HG03571 (cell line): Measurements from ENCODE around the gene DUSP6.

Source experiments
- ATAC-seq: cut with Tn5 transposase; IDR thresholded peaks from one replicate; pipeline ENCODE4 v1.9.1; 2021; ENCODE audit not compliant: unreplicated experiment

DUSP6 gene

DNA sequence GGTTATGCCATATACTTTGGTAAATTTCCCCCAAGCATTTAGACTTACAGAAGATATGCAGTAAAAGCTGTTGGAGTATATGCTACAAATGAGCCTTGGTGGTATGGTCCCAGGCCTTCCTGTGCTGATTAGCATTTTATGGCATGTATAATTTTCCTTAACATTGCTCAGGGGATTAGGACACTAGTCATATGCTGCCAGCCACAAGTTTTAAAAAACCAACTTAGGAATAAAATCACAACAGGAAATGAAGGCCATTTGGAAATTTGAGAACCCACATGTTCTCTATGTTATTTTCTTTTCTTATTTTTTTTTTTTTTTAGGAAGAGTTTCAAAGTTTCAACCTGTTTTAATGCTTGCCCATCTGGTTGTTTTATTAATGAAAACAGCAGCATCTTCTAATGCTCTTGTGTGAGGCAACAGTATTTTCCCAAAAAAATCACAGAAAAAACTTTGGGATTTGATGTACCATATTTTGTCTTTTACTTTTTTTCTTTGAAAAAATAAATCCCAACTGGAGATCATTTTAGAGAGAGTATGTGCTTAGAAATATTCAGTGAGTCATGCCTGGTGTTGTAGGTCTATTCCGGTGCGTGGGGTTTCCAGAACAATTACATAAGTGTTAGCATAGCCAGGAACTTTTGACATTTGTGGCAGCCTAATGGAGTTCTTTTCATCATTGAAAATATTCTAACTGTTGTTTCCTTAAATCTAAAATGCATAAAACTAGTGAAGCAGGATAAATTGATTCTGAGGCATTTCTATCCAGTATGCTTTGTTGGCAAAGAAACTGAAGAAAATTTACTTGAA, 21.7 kb upstream of the DUSP6 start:
- ATAC-seq: no peak

DNA sequence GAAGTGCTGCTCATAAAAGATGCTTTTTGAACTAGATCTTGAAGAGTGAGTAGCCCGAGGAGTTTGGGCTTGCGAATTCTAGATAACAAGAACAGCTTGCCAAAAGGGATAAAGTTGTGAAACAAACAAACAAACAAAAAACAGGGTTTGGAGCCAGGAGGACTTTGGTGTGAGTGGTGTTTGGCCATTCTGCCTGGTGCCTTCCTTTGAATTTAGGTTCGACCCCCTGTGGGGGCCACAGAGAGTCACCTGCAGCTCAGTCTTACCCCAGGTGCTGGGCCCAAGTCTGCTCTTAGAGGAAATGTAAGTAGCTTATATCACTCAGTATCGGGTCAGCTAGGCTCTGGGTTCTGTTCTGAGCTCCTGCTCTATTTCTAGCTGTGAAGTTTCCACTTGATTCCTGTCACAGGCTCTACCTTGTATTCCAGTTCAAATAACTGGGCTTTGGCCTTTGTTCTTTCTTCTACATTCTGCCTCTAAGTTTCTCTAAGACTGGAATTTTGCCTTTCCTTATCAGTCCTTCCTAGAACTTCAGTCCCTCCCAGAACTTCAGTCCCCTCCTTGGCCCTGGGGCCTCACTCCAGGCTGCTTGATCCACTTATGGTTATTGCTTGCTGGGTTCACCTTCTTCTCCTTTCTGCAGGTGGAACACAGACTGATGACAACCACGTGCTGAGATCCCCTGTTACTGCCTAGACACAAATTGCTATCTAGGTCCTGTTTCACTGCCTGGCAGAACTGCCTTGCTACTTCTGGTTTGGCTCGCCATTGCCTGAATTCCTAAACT, 20.5 kb upstream of the DUSP6 start:
- ATAC-seq: no peak

DNA sequence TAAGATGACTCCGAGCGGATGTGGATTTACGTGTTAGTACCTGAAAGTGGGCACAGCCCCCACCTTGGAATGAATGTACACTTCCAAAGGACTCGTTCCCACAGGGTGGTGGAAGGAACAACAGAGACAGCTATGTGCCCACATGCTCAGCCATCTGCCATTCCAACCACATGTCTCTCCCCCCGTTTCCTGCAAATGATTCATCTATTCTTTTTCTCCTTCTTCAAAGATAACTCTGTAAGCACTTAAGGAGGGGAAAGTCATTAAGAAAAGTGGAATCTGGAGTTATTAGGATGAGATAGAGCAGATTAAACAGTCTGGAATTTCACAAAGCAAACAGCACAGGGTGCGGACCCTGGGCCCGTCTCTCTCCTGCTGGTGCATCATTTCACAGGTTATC, 18.5 kb upstream of the DUSP6 start:
- no peak for ATAC-seq

DNA sequence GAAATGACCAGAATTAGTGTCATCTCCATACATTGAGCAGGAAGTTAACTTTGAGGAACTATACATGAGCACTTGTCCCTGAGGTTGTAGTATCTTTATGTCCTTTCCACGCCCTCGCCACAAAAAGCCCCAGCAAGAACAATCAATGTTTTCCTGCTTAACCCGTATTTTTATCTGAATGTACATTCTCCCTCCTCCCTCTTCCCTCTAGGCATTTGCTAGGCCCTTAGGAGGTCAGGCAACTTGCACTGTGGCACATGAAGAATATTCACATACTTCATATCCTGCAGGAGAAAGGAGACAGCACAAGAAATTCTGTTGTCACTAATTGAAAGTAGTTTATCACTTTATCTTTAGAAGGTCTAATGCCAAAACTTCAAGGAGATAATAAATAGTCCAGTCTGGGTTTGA, 18.1 kb upstream of the DUSP6 start:
- ATAC-seq: no peak

DNA sequence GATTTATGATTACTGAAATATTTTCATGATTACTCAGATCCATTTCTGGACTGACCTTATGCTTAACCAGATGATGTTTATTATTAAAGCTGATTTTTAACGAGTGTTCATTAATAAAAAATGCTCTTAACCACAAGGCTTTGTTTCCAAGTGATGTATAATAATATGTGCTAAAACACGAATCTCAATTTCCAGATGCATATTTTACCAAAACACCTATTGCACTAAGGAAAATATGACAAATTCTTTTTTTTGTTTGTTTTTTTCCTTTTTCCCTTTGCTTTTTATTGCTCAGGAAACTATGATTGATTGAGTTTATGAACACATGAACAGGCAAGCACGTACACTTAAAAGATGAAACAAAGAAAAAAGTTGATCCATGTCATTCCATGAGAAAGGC, 16.9 kb upstream of the DUSP6 start:
- no peak for ATAC-seq

DNA sequence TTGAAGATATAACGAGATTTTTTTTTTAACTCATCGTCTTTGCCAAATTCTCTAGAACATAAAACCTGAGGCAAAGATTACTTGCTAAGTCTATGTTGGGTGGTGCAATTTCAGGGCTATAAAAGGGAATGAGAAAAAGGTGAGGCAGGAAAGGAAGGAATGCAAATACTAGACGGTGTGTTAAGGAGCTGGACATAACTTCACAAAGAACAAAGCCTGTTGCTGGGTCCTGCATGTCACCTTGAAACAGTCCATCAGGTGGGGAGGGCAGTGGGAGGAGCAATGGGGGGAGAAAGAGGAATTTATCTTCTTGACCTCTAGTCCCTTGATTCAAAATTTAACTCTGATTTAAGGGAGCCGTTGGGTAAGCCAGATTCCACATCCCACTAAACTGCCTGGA, 16.1 kb upstream of the DUSP6 start:
- no peak for ATAC-seq

DNA sequence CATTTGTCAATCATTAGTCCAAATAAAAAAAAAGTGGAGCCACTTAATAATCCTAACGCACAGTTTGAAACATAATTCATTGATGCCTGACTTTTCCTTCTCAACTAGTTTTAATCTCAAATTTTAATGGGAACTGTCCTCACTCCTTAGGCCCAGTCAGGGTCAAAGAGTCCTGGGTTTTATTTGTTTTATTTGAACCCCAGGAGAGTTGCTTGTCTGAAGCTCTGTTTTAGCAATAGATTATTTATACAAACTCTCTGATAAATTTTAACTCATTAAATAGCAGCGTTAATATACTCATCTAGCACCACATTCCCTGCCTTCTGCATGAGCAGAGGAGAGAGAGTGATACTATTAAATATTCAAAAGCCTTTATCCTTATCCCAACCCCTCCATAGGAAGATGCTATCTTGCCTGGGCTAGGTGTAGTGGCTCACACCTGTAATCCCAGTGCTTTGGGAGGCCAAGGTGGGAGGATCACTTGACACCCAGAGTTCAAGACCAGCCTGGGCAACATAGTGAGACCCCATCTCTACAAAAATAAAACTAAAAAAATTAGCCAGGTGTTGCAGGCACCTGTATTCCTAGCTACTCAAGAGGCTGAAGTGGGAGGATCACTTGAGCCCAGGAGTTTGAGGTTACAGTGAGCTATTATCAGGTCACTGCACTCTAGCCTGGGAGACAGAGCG, 14.5 kb upstream of the DUSP6 start:
- ATAC-seq: no peak

DNA sequence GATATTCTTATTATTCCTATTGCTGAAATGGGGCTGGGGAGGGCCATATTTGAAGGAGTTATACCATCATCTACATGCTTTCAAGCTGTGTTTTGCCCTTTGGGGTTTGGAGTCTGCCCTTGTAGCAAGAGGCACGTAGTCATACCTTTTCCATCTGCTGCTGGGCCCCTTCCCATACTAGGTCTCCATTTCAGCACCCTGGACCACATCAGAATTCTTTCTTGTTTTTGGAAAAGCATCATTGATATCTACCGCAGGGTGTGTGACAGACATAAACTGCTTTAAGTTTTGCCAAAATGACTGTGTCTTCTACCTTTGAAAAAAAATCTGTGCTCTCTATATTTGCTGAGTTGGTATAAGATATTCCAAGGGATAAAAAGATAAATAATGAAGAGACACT, 12.3 kb upstream of the DUSP6 start:
- ATAC-seq: no peak

DNA sequence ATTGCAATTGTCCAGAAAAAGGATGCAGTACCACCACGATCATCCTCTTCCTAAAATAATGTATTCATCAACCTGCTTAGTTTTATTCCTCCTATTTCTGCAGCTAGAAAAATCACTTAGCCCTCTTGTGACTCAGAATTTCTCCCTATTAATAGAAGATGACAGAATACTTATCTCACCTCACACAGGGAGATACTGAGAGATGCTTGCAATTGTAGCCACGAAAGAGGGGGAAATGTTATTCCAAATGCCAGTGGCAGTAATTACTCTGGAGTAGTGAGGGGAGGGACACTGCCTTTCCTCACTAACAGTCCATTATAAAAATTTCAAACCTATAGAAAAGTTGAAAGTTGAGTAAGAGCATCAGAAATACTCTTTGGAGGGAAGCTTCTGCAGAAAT, 11.8 kb upstream of the DUSP6 start:
- no peak for ATAC-seq

DNA sequence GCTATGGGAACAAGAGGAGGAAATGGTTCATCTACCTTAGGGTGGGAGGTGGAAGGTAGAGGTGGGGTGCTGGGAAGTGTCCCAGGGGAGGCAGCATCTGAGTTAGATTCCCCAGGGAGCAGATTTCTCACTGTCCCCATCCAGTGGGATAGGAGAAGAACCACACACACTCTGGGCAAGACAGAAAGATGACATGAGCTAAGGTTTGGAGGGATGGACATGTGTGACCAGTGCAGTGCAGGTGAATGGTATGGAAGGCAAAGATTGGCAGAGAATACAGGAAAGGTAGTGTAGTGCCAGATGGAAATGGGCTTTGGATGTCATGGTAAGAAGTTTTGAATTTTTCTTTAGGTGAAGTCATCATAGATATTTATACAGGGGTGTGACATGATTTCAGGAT, 11.3 kb upstream of the DUSP6 start:
- no peak for ATAC-seq

DNA sequence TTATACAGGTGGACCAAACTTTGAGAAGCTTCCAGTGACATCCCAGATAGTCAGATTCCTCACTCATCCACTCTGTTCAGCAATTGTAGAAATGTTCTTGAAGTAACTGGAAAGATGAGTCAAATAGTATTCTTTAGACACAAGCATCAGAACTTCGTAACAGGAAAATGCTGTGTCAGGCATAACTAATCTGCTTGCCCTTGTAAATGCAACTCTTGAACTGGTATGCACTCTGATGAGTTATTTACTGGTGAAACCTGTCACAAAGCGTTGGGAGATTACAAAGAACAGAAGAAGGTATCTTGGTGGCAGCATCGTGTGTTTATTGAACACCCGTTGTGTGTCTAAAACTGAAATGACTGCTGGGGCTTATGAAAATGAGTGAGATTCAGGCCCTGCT, 10.8 kb upstream of the DUSP6 start:
- ATAC-seq: no peak

DNA sequence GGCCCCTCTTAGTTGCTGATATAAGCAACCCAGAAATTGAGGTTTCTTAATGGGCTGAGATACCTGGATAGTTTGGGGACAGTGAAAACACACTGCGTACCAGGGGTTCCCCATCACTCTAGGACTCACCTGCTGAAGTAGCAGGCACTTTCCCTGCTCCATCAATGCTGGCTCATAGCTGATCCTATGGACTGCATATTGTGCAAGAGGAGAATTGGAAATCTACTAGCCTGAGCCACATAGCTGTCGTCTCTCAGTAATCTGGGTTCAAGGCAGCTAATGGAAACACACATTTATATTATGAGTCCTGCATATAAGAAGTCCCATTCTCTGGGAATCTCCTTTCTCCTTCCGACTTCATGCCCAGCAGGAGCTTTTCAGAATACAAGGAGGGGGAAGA, 7.3 kb upstream of the DUSP6 start:
- no peak for ATAC-seq

DNA sequence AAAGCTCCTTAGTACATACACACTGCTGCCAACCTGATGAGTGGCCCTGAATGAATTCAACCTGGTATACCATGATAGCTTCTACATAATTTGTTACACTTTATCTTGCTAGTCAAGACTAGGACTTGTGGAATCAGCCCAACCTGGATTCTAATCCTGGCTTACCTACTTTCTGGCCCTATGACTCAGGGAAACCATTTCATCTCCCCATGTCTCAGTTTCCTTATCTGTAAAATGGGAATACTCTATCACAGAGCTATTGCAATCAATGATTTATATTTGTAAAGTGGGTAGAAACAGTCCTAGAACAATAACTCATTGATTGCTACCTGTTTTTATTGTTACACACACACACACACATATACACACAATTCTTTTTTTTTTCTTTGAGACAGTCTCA, 6.5 kb upstream of the DUSP6 start:
- no peak for ATAC-seq

DNA sequence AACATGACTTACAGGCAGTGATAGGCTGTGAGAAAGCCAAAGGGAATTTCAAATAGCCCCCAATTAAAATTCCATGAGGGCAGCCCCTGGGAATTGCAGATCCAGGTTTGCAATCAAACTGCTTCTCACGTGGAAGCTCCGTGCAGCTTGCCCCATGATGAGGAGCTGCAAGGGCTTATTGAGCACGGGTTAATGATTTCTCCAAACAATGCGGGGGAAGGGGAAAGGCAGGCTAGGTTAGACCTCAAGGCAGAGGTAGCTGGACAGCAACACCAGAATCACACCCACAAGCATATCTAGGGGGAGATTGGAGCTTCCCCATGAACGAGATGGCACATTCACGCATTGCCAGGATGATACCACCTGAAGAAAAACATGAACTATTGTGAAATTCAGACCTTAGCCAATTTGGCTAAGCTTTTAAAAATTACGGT, 5.0 kb upstream of the DUSP6 start:
- ATAC-seq: no peak

DNA sequence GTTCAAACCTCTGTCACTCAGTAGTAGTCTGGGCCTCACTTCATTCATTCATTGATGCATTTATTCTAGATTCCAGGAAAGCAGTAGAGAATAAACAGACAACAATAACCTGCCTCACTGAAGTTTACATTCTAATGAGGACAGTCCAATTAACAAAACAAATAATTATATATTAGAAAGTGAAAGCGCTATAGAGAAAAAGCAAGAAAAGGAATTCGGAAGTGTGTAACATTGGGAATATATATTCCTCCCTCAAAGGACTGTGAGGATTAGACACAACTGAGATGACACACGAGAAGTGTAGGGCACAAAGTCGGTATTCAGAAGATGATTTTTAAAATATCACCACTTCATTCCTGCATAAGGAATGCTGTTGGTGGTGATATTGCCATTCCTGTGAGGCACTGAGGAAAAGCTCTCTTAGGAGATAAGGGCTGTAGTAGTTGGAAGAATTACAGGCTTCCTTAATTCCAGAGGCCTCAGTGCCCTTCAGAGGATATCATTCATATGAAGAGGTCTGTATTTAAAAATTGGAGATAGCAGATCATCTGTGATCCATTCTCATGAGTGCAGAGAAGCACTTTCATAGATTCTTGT, 3.9 kb upstream of the DUSP6 start:
- no peak for ATAC-seq

DNA sequence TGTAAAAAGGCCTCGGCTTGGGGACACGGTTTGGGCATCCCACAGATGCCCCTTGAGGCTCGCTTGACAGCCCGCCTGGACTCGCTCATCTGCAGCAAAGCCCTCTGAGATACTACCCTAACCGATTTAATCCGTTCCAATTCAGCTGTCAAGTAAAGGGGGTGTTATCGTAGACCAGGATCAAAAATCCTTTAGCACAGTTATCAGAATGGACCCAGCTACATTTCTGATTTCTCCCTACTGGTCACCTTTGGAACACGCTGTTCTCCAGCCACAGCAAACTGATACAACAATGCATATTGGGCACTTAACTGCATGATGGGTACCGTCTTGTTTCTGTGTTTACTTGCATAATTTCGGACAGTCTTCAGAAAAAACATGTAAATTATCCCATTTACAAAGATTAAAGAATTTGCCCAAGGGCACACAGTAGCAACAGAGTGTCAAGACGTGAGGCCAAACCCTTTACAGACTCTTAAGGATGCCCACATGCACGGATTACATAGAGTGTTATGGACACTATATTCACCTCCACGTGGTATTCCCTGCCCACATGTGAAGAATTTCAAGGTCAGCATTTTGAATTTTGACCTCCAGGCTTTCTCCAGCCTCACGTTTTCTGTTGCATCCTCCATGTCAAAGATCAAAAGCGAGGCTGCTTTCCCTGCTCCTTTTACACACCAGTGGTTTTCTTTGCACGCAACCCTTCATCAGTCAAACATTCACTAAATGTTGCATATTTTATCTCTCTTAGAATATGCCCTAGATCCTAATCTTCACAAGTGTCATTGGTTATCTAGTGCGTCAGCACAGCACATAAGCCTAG, 3.2 kb upstream of the DUSP6 start:
- no peak for ATAC-seq

DNA sequence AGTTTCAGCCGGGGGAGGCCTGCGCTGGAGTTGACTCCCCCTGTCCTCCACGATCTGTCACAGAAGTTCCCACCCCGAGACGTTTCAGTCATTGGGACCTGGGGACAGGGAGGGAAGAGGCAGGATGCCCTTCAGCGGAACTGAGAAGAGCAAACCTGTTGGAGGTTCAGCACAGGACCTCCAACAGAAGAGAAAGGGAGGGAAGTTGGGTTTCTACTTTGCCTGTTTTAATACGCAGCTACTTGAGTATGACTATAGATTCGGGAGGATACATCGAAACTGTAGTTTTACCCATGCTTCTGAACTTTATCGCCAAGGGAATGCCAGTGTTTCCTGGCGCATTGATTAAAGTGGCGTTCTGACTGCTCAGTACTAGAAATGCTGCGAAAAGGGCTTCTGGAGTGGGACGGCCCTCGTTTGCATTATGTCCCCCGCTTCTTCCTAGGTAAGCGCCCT, 2.3 kb upstream of the DUSP6 start:
- no peak for ATAC-seq

DNA sequence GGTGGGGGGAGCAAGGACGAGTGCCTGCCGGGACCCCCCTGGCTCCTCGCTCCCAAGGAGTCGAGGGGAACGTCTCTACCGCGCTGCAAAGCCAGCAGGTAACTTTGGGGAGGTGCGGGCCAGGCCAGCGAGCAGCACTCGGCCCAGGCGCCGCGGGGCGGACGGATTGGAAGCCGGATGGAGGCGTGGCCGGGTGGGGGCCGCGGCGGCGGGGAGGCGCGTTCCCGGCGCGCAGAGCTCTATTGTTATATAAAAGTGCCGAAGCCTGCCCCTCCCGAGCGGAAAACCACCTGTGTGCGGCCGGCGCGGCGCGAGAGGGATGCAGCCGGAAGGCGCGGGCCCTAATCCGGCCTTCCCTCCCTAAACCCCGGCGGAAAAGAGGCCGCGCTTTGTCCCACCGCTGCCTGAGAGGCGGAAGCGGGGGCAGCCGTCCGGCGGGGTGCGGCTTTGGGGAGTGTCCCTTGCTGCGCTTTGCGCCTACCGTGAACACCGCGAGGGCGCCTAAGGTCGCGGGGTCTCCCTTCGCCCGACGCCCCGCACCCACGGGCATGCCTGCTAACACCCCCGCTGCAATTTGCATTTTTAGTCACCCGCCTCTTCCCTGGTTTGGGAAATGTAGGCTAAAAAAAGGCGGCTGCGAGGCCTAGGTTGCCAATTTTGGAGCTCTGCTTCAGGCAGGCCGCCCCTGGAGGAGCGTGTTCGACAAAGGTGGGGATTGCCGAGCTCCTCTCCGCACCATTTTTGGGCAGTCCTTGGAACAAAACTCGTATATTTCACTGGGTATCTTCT, 1.7 kb upstream of the DUSP6 start:
- peak; percentile 34 for ATAC-seq

DNA sequence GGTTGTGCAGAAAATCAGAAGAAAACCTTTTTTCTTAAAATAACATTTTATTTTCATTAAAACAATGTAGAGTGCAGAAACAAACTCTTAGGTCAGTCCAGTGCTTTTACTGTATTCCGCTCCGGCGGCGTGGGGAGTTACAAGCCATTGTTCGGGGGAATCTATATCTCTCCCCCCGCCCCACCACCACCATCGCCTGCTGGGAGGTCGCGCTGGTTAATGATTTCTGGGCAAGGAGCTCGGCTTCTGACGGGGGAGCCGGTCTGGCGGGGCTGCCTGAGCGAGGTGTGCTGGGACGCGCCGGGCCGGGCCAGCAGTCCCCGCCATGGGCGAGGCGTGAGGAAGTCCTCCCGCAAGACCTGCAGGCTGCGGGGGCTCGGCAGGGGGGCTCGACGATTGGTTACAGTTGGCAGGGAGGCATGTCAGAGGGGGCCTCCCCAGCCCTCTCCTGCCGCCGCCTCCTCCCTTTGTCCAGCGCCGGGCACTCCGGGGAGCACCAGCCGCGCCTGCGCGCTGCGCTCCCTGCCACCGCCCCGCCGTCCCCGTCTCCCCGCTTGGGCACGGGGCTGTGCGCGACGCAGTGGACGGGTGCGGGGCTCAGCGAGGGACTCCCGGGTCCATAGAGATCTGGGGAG, 1.0 kb upstream of the DUSP6 start:
- no peak for ATAC-seq

DNA sequence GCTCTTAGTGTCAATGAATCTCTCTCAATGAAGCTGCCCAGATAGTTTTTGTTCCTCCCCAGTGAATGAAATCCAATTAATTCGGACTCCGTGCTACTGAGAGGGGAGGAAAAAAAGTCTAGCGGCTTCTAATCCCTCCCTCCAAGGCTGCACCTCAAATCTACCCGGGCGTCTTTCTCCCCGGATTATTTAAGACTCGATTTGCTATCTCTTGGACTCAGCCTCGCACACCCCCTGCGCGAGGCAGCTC, 134 bp downstream of the DUSP6 start:
- ATAC-seq: no peak
